SK-N-SH treated with all-trans-retinoic acid at 6 μM for 48 hours (cell line): ENCODE measurements around the gene VGLL1.

Source experiments
- ATAC-seq: fragments of 200-7000 bp; cut with Tn5 transposase; 3 replicates; pipeline ENCODE4 v1.9.1; 2020; ENCODE audit warnings: mild to moderate bottlenecking, moderate library complexity
- ARNTL ChIP-seq: fragments of 450-650 bp; formaldehyde crosslinking; IDR thresholded peaks from 2 replicates; pipeline ENCODE4 v1.5.0; 2020; ENCODE audit warnings: low read depth, mild to moderate bottlenecking, moderate library complexity, borderline replicate concordance
- BACH2 ChIP-seq: fragments of 250-450 bp; sonication (Bioruptor Pico); IDR thresholded peaks from 2 replicates; pipeline ENCODE4 v1.9.0; 2021; ENCODE audit warnings: mild to moderate bottlenecking, borderline replicate concordance
- CSDC2 ChIP-seq: fragments of 250-450 bp; sonication (Bioruptor Pico); IDR thresholded peaks from 2 replicates; pipeline ENCODE4 v1.5.0; 2020; ENCODE audit warnings: mild to moderate bottlenecking, moderate library complexity
- ESRRG ChIP-seq: fragments of 250-450 bp; sonication (Bioruptor Pico); IDR thresholded peaks from 2 replicates; pipeline ENCODE4 v1.6.1; 2021; ENCODE audit warnings: mild to moderate bottlenecking
- GLIS3 ChIP-seq: fragments of 250-450 bp; sonication (Bioruptor Pico); IDR thresholded peaks from 2 replicates; pipeline ENCODE4 v1.5.0; 2020; ENCODE audit warnings: mild to moderate bottlenecking, moderate library complexity
- ISL1 ChIP-seq: fragments of 250-450 bp; sonication (Bioruptor Pico); IDR thresholded peaks from 2 replicates; pipeline ENCODE4 v2.1.2; 2022; ENCODE audit warnings: mild to moderate bottlenecking, moderate library complexity
- OSR1 ChIP-seq: fragments of 250-450 bp; sonication (Bioruptor Pico); IDR thresholded peaks from 2 replicates; pipeline ENCODE4 v1.8.0; 2022; ENCODE audit warnings: moderate library complexity, mild to moderate bottlenecking, inconsistent platforms
- PPARA ChIP-seq: fragments of 250-450 bp; sonication (Bioruptor Pico); IDR thresholded peaks from 2 replicates; pipeline ENCODE4 v1.5.0; 2020; ENCODE audit warnings: mild to moderate bottlenecking, borderline replicate concordance
- RARB ChIP-seq: fragments of 250-450 bp; sonication (Bioruptor Pico); IDR thresholded peaks from 2 replicates; pipeline ENCODE4 v1.8.0; 2021; ENCODE audit warnings: mild to moderate bottlenecking, moderate library complexity
- SNAI2 ChIP-seq: fragments of 250-450 bp; sonication (Bioruptor Pico); IDR thresholded peaks from 2 replicates; pipeline ENCODE4 v1.5.0; 2020; ENCODE audit warnings: mild to moderate bottlenecking, moderate library complexity
- TCF4 ChIP-seq: fragments of 250-450 bp; sonication (Bioruptor Pico); IDR thresholded peaks from 2 replicates; pipeline ENCODE4 v1.8.0; 2021; ENCODE audit warnings: mild to moderate bottlenecking, moderate library complexity, borderline replicate concordance
- TOX ChIP-seq: fragments of 250-450 bp; sonication (Bioruptor Pico); IDR thresholded peaks from 2 replicates; pipeline ENCODE4 v1.8.0; 2021; ENCODE audit warnings: mild to moderate bottlenecking, moderate library complexity, borderline replicate concordance
- ZC3H10 ChIP-seq: fragments of 250-450 bp; sonication (Bioruptor Pico); IDR thresholded peaks from 2 replicates; pipeline ENCODE4 v1.5.1; 2021; ENCODE audit warnings: mild to moderate bottlenecking, moderate library complexity
- ZFP3 ChIP-seq: fragments of 250-450 bp; sonication (Bioruptor Pico); IDR thresholded peaks from 2 replicates; pipeline ENCODE4 v1.5.0; 2020; ENCODE audit warnings: mild to moderate bottlenecking, moderate library complexity
- ZFP30 ChIP-seq: fragments of 450-650 bp; formaldehyde crosslinking; IDR thresholded peaks from 2 replicates; pipeline ENCODE4 v1.5.0; 2022; ENCODE audit warnings: mild to moderate bottlenecking, moderate library complexity
- ZNF565 ChIP-seq: fragments of 450-650 bp; formaldehyde crosslinking; conservative IDR thresholded peaks from 2 replicates; pipeline ENCODE4 v1.5.0; 2020; ENCODE audit warnings: low read depth, mild to moderate bottlenecking, moderate library complexity
- ZNF70 ChIP-seq: fragments of 450-650 bp; formaldehyde crosslinking; IDR thresholded peaks from 2 replicates; pipeline ENCODE4 v1.5.0; 2020; ENCODE audit warnings: mild to moderate bottlenecking, moderate library complexity
- ZNF8 ChIP-seq: fragments of 450-650 bp; formaldehyde crosslinking; IDR thresholded peaks from 2 replicates; pipeline ENCODE4 v1.5.0; 2020; ENCODE audit warnings: mild to moderate bottlenecking, moderate library complexity
- TF ChIP-seq, protein P1 (sequence below): fragments of 250-450 bp; sonication (Bioruptor Pico); IDR thresholded peaks from 2 replicates; pipeline ENCODE4 v1.8.0; 2020; ENCODE audit warnings: mild to moderate bottlenecking, moderate library complexity, borderline replicate concordance
- TF ChIP-seq, protein P2 (sequence below): fragments of 250-450 bp; sonication (Bioruptor Pico); IDR thresholded peaks from 2 replicates; pipeline ENCODE4 v1.5.0; 2020; ENCODE audit warnings: mild to moderate bottlenecking, moderate library complexity
- TF ChIP-seq, protein P3 (sequence below): fragments of 250-450 bp; sonication (Bioruptor Pico); IDR thresholded peaks from 2 replicates; pipeline ENCODE4 v1.8.0; 2021; ENCODE audit warnings: low read depth, mild to moderate bottlenecking, moderate library complexity, borderline replicate concordance

VGLL1 gene

DNA sequence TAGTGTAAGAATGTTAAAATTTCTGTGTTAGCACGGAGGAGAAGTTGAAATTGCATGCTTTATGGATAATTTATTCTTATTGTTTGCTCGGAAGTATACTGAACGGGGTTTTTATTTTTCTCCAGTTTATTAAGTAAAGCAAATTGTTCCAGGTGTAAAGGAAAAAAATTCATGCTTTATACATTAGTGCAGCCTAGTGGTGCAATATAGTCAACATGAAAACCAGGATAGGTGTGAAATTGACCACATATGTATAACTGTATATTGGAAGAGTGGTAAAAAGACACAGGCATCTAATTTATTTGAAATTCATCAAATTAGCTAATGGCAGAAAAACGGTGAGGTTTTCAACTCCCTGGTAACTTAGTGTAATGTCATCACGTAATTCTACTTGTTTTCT is 43.3 kb upstream of the VGLL1 start:
- TF ChIP-seq ZFP30 (CRISPR knock-in tag) (no peak), ZNF70 (CRISPR knock-in tag) (no peak), TOX (no peak), PPARA (CRISPR knock-in tag) (no peak), TCF4 (no peak), BACH2 (CRISPR knock-in tag) (no peak), ESRRG (CRISPR knock-in tag) (no peak), SNAI2 (CRISPR knock-in tag) (no peak)
- TF ChIP-seq, protein P1, sequence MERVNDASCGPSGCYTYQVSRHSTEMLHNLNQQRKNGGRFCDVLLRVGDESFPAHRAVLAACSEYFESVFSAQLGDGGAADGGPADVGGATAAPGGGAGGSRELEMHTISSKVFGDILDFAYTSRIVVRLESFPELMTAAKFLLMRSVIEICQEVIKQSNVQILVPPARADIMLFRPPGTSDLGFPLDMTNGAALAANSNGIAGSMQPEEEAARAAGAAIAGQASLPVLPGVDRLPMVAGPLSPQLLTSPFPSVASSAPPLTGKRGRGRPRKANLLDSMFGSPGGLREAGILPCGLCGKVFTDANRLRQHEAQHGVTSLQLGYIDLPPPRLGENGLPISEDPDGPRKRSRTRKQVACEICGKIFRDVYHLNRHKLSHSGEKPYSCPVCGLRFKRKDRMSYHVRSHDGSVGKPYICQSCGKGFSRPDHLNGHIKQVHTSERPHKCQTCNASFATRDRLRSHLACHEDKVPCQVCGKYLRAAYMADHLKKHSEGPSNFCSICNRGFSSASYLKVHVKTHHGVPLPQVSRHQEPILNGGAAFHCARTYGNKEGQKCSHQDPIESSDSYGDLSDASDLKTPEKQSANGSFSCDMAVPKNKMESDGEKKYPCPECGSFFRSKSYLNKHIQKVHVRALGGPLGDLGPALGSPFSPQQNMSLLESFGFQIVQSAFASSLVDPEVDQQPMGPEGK (CRISPR knock-in tag), result no peak
- ATAC-seq, result no peak

DNA sequence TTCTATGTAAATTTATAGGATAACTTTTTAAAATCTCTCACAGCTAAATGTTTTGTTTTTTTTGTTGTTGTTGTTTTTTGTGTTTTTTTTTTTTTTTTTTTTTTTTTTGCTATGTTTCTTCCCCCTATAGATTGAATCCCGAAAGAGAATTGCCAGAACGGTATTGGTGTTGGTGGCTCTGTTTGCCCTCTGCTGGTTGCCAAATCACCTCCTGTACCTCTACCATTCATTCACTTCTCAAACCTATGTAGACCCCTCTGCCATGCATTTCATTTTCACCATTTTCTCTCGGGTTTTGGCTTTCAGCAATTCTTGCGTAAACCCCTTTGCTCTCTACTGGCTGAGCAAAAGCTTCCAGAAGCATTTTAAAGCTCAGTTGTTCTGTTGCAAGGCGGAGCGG is 40.2 kb upstream of the VGLL1 start:
- TF ChIP-seq PPARA (CRISPR knock-in tag) (no peak), GLIS3 (CRISPR knock-in tag) (no peak), ZNF70 (CRISPR knock-in tag) (peak; percentile 26; the same call in 1 of the 2 replicates), ZC3H10 (CRISPR knock-in tag) (no peak)
- ATAC-seq, result no peak

DNA sequence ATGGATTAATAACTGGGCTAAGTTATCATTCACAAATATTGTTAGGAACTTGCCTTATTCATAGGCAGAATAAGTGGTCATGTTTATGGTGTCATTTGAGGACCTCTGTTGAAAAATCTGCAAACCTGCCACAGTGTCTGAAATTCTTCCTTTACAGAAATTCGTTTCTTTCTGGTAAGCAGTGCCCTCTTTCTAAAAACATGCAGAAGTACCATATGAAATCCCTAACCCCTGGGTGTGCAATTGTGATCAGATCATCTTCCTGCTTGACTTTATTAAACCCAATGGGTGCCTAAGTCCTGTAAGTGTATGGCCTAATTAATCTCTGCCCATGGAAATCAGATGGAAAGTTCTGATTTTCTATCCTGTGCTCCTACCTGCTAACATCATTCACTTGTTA is 39.0 kb upstream of the VGLL1 start:
- no peak for TF ChIP-seq TOX
- TF ChIP-seq ARNTL (CRISPR knock-in tag), result no peak
- TF ChIP-seq OSR1 (CRISPR knock-in tag), result no peak
- TF ChIP-seq GLIS3 (CRISPR knock-in tag), result no peak
- no peak for TF ChIP-seq ZNF8 (CRISPR knock-in tag)
- TF ChIP-seq ISL1 (CRISPR knock-in tag), result no peak
- TF ChIP-seq, protein P1 (CRISPR knock-in tag), result no peak
- TF ChIP-seq CSDC2 (CRISPR knock-in tag), result no peak
- TF ChIP-seq, protein P2, sequence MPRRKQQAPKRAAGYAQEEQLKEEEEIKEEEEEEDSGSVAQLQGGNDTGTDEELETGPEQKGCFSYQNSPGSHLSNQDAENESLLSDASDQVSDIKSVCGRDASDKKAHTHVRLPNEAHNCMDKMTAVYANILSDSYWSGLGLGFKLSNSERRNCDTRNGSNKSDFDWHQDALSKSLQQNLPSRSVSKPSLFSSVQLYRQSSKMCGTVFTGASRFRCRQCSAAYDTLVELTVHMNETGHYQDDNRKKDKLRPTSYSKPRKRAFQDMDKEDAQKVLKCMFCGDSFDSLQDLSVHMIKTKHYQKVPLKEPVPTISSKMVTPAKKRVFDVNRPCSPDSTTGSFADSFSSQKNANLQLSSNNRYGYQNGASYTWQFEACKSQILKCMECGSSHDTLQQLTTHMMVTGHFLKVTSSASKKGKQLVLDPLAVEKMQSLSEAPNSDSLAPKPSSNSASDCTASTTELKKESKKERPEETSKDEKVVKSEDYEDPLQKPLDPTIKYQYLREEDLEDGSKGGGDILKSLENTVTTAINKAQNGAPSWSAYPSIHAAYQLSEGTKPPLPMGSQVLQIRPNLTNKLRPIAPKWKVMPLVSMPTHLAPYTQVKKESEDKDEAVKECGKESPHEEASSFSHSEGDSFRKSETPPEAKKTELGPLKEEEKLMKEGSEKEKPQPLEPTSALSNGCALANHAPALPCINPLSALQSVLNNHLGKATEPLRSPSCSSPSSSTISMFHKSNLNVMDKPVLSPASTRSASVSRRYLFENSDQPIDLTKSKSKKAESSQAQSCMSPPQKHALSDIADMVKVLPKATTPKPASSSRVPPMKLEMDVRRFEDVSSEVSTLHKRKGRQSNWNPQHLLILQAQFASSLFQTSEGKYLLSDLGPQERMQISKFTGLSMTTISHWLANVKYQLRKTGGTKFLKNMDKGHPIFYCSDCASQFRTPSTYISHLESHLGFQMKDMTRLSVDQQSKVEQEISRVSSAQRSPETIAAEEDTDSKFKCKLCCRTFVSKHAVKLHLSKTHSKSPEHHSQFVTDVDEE (CRISPR knock-in tag), result no peak
- TF ChIP-seq, protein P3, sequence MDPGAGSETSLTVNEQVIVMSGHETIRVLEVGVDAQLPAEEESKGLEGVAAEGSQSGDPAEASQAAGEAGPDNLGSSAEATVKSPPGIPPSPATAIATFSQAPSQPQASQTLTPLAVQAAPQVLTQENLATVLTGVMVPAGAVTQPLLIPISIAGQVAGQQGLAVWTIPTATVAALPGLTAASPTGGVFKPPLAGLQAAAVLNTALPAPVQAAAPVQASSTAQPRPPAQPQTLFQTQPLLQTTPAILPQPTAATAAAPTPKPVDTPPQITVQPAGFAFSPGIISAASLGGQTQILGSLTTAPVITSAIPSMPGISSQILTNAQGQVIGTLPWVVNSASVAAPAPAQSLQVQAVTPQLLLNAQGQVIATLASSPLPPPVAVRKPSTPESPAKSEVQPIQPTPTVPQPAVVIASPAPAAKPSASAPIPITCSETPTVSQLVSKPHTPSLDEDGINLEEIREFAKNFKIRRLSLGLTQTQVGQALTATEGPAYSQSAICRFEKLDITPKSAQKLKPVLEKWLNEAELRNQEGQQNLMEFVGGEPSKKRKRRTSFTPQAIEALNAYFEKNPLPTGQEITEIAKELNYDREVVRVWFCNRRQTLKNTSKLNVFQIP (CRISPR knock-in tag), result no peak
- TF ChIP-seq ZFP3 (CRISPR knock-in tag), result no peak
- TF ChIP-seq RARB (CRISPR knock-in tag), result no peak
- no peak for TF ChIP-seq ZNF565 (CRISPR knock-in tag)
- ATAC-seq, result no peak

DNA sequence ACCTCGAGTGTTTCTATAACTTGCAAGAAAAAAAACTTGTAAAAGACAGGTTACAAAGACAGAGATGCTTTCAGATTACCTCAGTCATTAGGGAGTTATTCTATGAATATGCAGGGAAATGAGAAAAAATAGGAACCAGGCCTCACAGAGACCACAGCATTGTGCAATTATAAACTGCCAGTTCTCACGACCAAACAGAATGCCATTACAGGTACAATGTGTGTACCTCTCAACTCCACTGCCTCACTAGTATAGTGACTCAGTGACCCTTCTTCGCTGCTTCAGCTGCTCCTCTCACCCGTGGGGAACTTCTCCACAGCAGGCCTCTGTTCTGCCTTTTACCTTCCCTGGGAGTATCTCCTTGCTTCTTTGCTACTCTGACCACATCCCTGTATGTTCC is 37.0 kb upstream of the VGLL1 start:
- TF ChIP-seq TCF4, result no peak
- no peak for TF ChIP-seq ZNF8 (CRISPR knock-in tag)
- no peak for TF ChIP-seq ESRRG (CRISPR knock-in tag)
- TF ChIP-seq ZNF70 (CRISPR knock-in tag), result no peak
- TF ChIP-seq, protein P1 (CRISPR knock-in tag), result no peak
- TF ChIP-seq PPARA (CRISPR knock-in tag), result no peak
- no peak for TF ChIP-seq OSR1 (CRISPR knock-in tag)
- TF ChIP-seq, protein P3 (CRISPR knock-in tag), result no peak
- TF ChIP-seq ZFP30 (CRISPR knock-in tag), result no peak
- no peak for TF ChIP-seq SNAI2 (CRISPR knock-in tag)
- TF ChIP-seq ZFP3 (CRISPR knock-in tag), result no peak
- no peak for TF ChIP-seq ZC3H10 (CRISPR knock-in tag)
- TF ChIP-seq ZNF565 (CRISPR knock-in tag), result no peak
- TF ChIP-seq TOX, result no peak
- ATAC-seq, result no peak
